H1 (cell line): Measurements from ENCODE around the gene DGKI. TPM values are rescaled to one million over a fixed set of nuclear protein-coding genes. Genes with fewer than 3 reads are reported as not detected.

Experiments
- CTCF ChIA-PET: fragments of 300-600 bp; sonication (Branson Sonifier 250); formaldehyde crosslinking; loops from one replicate; lab custom pipeline; 2021; ENCODE audit not compliant: partially characterized antibody; lab: Charles Lee
- POLR2A ChIA-PET: fragments of 300-600 bp; sonication (Branson Sonifier 250); formaldehyde crosslinking; loops from one replicate; lab custom pipeline; 2021; ENCODE audit warnings: inconsistent platforms; ENCODE audit not compliant: partially characterized antibody; lab: Charles Lee
- DNase-seq, 2 experiments: peaks; one replicate each; pipeline versions ENCODE4 v3.0.0 to v3.0.0-alpha.2; 2010 to 2022; ENCODE audit warnings: low spot score in 2 of 2, low read depth in 1 of 2, mixed read lengths in 1 of 2
- FAIRE-seq: peaks from 2 replicates; lab custom pipeline; 2011; peaks lifted over from hg19 to GRCh38; lab: Jason Lieb, UNC
- H2AFZ ChIP-seq: 2 replicates; pipeline ENCODE4 v1.8.1; 2012; ENCODE audit warnings: low read length, inconsistent platforms
- H2AK5ac ChIP-seq: 2 replicates; pipeline ENCODE4 v1.6.1; 2013; ENCODE audit warnings: low read depth, low read length
- H2BK120ac ChIP-seq: replicated peaks from 2 replicates; pipeline ENCODE3; 2013; ENCODE audit warnings: low read depth, low read length, inconsistent platforms
- H2BK12ac ChIP-seq: 2 replicates; pipeline ENCODE4 v1.6.1; 2013; ENCODE audit warnings: low read depth, low read length
- H2BK15ac ChIP-seq: 2 replicates; pipeline ENCODE4 v1.6.1; 2013; ENCODE audit warnings: low read length
- H2BK20ac ChIP-seq: 2 replicates; pipeline ENCODE4 v1.6.1; 2013; ENCODE audit warnings: low read length
- H2BK5ac ChIP-seq: 2 replicates; pipeline ENCODE4 v1.6.1; 2013; ENCODE audit warnings: low read depth, low read length
- H3K14ac ChIP-seq: 2 replicates; pipeline ENCODE4 v1.6.1; 2013; ENCODE audit warnings: inconsistent platforms; ENCODE audit not compliant: insufficient read length
- H3K18ac ChIP-seq: 2 replicates; pipeline ENCODE4 v1.6.1; 2013; ENCODE audit warnings: low read length; ENCODE audit errors: extremely low read depth
- H3K23ac ChIP-seq: 2 replicates; pipeline ENCODE4 v1.6.1; 2013; ENCODE audit warnings: inconsistent platforms; ENCODE audit not compliant: insufficient read length
- H3K23me2 ChIP-seq: 2 replicates; pipeline ENCODE4 v1.6.1; 2013; ENCODE audit warnings: low read depth, low read length
- H3K27ac ChIP-seq: 2 replicates; pipeline ENCODE4 v1.6.1; 2011; ENCODE audit warnings: low read depth, low read length, inconsistent platforms
- H3K27me3 ChIP-seq, 4 experiments: replicated peaks in 1 of 4; 1 replicate in 1 of 4; 2 replicates in 3 of 4; pipeline versions ENCODE4 v1.6.1 to v1.8.1; 2011 to 2013; ENCODE audit warnings: low read length in 3 of 4, mild to moderate bottlenecking in 3 of 4, inconsistent platforms in 2 of 4, mixed read lengths in 2 of 4, moderate library complexity in 1 of 4; ENCODE audit not compliant: control insufficient read depth in 3 of 4, insufficient read depth in 3 of 4; ENCODE audit errors: extremely low read depth in 1 of 4
- H3K36me3 ChIP-seq, 4 experiments: 2 replicates each; pipeline versions ENCODE4 v1.6.1 to v1.8.1; 2011 to 2013; ENCODE audit warnings: mild to moderate bottlenecking in 4 of 4, low read length in 3 of 4, moderate library complexity in 2 of 4, control low read depth in 1 of 4, inconsistent platforms in 1 of 4; ENCODE audit not compliant: insufficient read depth in 4 of 4, control insufficient read depth in 2 of 4
- H3K4ac ChIP-seq: replicated peaks from 2 replicates; pipeline ENCODE3; 2013; ENCODE audit warnings: low read length, low read depth, mixed read lengths, inconsistent platforms; ENCODE audit not compliant: insufficient read length
- H3K4me1 ChIP-seq, 4 experiments: replicated peaks in 1 of 4; 1 replicate in 1 of 4; 2 replicates in 3 of 4; pipeline versions ENCODE4 v1.6.1 to v1.8.1; 2011 to 2013; ENCODE audit warnings: low read length in 3 of 4, inconsistent platforms in 2 of 4, mixed read lengths in 1 of 4; ENCODE audit not compliant: insufficient read depth in 4 of 4, control insufficient read depth in 3 of 4
- H3K4me2 ChIP-seq, 2 experiments: 2 replicates each; pipeline versions ENCODE4 v1.6.1 to v1.8.1; 2011 to 2013; ENCODE audit warnings: low read depth in 2 of 2, low read length in 2 of 2, control low read depth in 1 of 2, inconsistent platforms in 1 of 2, mild to moderate bottlenecking in 1 of 2; ENCODE audit not compliant: insufficient read depth in 1 of 2
- H3K4me3 ChIP-seq, 4 experiments: fragments of 200-600, 300-600 bp in 1 of 4; sonication (generic), shearing (Covaris generic), sonication (Bioruptor Twin) in 1 of 4; 2 replicates each; pipeline versions ENCODE4 v1.5.1 to v1.8.1; 2011 to 2016; ENCODE audit warnings: low read length in 4 of 4, low read depth in 3 of 4, control low read depth in 2 of 4, inconsistent platforms in 2 of 4, mild to moderate bottlenecking in 2 of 4, mixed read lengths in 1 of 4, moderate library complexity in 1 of 4; ENCODE audit not compliant: insufficient read depth in 2 of 4; ENCODE audit errors: extremely low read depth in 1 of 4
- H3K56ac ChIP-seq: replicated peaks from 2 replicates; pipeline ENCODE3; 2013; ENCODE audit warnings: low read depth, mild to moderate bottlenecking, mixed read lengths, low read length, inconsistent platforms; ENCODE audit not compliant: insufficient read length
- H3K79me1 ChIP-seq: 2 replicates; pipeline ENCODE4 v1.6.1; 2013; ENCODE audit warnings: low read depth, low read length, control low read depth
- H3K79me2 ChIP-seq, 2 experiments: 2 replicates each; pipeline versions ENCODE4 v1.6.1 to v1.8.1; 2012 to 2013; ENCODE audit warnings: low read length in 2 of 2, mild to moderate bottlenecking in 2 of 2, inconsistent platforms in 1 of 2; ENCODE audit not compliant: insufficient read depth in 2 of 2, control insufficient read depth in 1 of 2
- H3K9ac ChIP-seq, 4 experiments: replicated peaks in 1 of 4; 1 replicate in 1 of 4; 2 replicates in 3 of 4; pipeline versions ENCODE4 v1.6.1 to v1.8.1; 2011 to 2013; ENCODE audit warnings: low read depth in 3 of 4, low read length in 3 of 4, control low read depth in 2 of 4, mild to moderate bottlenecking in 2 of 4, moderate library complexity in 2 of 4, inconsistent platforms in 1 of 4; ENCODE audit errors: extremely low read depth in 1 of 4
- H3K9me3 ChIP-seq, 2 experiments: 2 replicates each; pipeline versions ENCODE4 v1.6.1 to v1.8.1; 2012 to 2013; ENCODE audit warnings: mild to moderate bottlenecking in 2 of 2, moderate library complexity in 2 of 2, control low read depth in 1 of 2, inconsistent platforms in 1 of 2, low read depth in 1 of 2, low read length in 1 of 2, mixed read lengths in 1 of 2; ENCODE audit not compliant: insufficient read depth in 2 of 2
- H4K20me1 ChIP-seq, 2 experiments: replicated peaks in 1 of 2; 2 replicates each; pipeline versions ENCODE3 to v1.8.1; 2011 to 2013; ENCODE audit warnings: inconsistent platforms in 2 of 2, low read length in 2 of 2, mild to moderate bottlenecking in 1 of 2; ENCODE audit not compliant: insufficient read depth in 2 of 2, control insufficient read depth in 1 of 2
- H4K5ac ChIP-seq: 2 replicates; pipeline ENCODE4 v1.6.1; 2013; ENCODE audit warnings: low read length, low read depth, mixed read lengths, inconsistent platforms; ENCODE audit not compliant: insufficient read length
- H4K8ac ChIP-seq: 2 replicates; pipeline ENCODE4 v1.8.0; 2013; ENCODE audit warnings: mild to moderate bottlenecking, moderate library complexity, low read length, inconsistent platforms; ENCODE audit not compliant: insufficient read depth; ENCODE audit errors: extremely low read depth
- H4K91ac ChIP-seq: replicated peaks from 2 replicates; pipeline ENCODE3; 2013; ENCODE audit warnings: low read length, mixed read lengths, inconsistent platforms; ENCODE audit not compliant: insufficient read length
- CBX8 ChIP-seq: fragments of 300-800, 300-1000 bp; sonication (generic); IDR thresholded peaks from 2 replicates; pipeline ENCODE4 v1.7.1; 2016; ENCODE audit warnings: low read depth, low read length, borderline replicate concordance
- CEBPB ChIP-seq: IDR thresholded peaks from 2 replicates; pipeline ENCODE4 v1.6.1; 2012; ENCODE audit warnings: low read depth, low read length
- CHD2 ChIP-seq: IDR thresholded peaks from 2 replicates; pipeline ENCODE4 v1.6.1; 2012; ENCODE audit warnings: low read length, improper control_type of control experiment
- EGR1 ChIP-seq: IDR thresholded peaks from 2 replicates; pipeline ENCODE4 v1.6.1; 2011; ENCODE audit warnings: low read depth, low read length, borderline replicate concordance
- JUN ChIP-seq: IDR thresholded peaks from 2 replicates; pipeline ENCODE4 v1.6.1; 2011; ENCODE audit warnings: low read depth, mild to moderate bottlenecking, improper control_type of control experiment, low read length
- KDM4A ChIP-seq: IDR thresholded peaks from one replicate; pipeline ENCODE4 v1.7.1; 2012; ENCODE audit warnings: low read depth, mild to moderate bottlenecking, moderate library complexity, low read length, inconsistent platforms; ENCODE audit not compliant: severe bottlenecking
- PHF8 ChIP-seq: fragments of 200-600 bp; sonication (generic); conservative IDR thresholded peaks from 2 replicates; pipeline ENCODE4 v1.7.1; 2012; ENCODE audit warnings: low read depth, mild to moderate bottlenecking, inconsistent platforms, low read length, moderate library complexity
- SAP30 ChIP-seq: fragments of 300-600 bp; sonication (generic); IDR thresholded peaks from 2 replicates; pipeline ENCODE4 v1.7.1; 2012; ENCODE audit warnings: low read length, moderate library complexity, mild to moderate bottlenecking, inconsistent platforms; ENCODE audit not compliant: insufficient read depth, insufficient replicate concordance
- SIX5 ChIP-seq: IDR thresholded peaks from 2 replicates; pipeline ENCODE4 v1.6.1; 2011; ENCODE audit warnings: mild to moderate bottlenecking, low read depth, low read length
- TAF7 ChIP-seq: optimal IDR thresholded peaks from 2 replicates; pipeline ENCODE3; 2011; ENCODE audit warnings: low read depth, mild to moderate bottlenecking, inconsistent platforms, low read length, moderate library complexity, borderline replicate concordance
- WGBS, 2 experiments: shearing (Covaris generic) in 1 of 2; methylation state at CpG; one replicate each; pipeline versions ENCODE4 v1.1.6 to v1.1.7; 2013 to 2015; ENCODE audit warnings: low lambda C conversion rate in 2 of 2, mixed read lengths in 2 of 2, inconsistent platforms in 1 of 2, low coverage in 1 of 2, missing lambda C conversion rate in 1 of 2; ENCODE audit not compliant: insufficient replicate concordance in 2 of 2, insufficient coverage in 1 of 2, insufficient read length in 1 of 2; ENCODE audit errors: extremely low coverage in 1 of 2, missing lambda C conversion rate in 1 of 2; 5-methylcytosine and 5-hydroxymethylcytosine counted together
- polyA plus RNA-seq, 7 experiments: library from polyadenylated mRNA; depleted of rRNA in 3 of 7; stranded (reverse) in 5 of 7; unstranded in 2 of 7; fragments of >200 nt in 5 of 7; fragments of 200-250 nt in 2 of 7; gene quantifications; 1 replicate in 5 of 7; 2 replicates in 1 of 7; 4 replicates in 1 of 7; pipeline versions ENCODE4 v1.2.1 to v1.2.3, GENCODE V29; 2011 to 2013; ENCODE audit warnings: missing spikeins in 2 of 7, mixed read lengths in 2 of 7
- total RNA-seq: library from RNA; stranded (reverse); fragmentation: NEBNext Ultra II Directional; extraction: Animal tissue kit (Norgen Biotek cat#: 25700); gene quantifications from 2 replicates; pipeline ENCODE4 v1.2.1, GENCODE V29; 2021
- TF ChIP-seq, protein P1 (sequence below): IDR thresholded peaks from 2 replicates; pipeline ENCODE4 v1.6.1; 2012; ENCODE audit warnings: inconsistent platforms

The DGKI gene
- total and polyA plus RNA-seq, 2 of the 8 experiments (the other 6 are each of a cell fraction or from before 2014, with no cell fraction given): 0.20 to 0.71 TPM

DNA sequence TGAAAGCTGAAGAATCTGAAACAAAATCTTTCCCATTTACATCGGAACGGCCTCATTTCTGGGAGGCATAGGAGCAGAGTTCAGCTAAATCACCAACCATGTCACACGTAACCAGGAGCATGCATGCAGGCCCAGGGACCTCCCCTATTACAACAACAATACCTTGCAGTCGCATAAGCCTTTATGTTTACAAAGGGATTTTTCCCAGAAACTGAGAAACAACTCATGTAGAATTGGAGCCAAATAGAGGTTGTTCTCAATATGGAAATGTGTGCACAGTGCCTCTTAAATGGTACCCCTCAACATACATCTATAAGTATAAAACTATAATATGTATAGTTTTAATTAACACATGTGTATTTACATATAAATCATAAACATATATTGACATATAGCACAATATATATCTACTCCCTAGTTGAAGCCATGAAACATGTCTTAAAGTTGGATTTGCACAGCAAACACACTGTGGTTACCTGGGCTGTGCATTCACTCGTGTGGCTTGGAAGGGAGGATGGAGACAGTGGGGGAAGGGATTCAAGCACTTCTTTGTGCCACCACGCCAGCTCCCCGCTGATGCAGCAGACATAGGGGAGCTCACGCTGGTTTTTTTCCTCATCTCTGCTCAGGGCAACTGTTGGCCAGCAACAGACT, 35.0 kb upstream of the DGKI start:
- H3K4me3 ChIP-seq: no peak overlapping the region
- H4K8ac ChIP-seq: no peak overlapping the region
- 0 out of 7 replicates have a peak overlapping the region, but pooled peaks of 1 of the 4 experiments have one; percentile 5 for H3K9ac ChIP-seq
- H3K18ac ChIP-seq: no peak overlapping the region; the same call in 1 of the 2 replicates
- H2BK5ac ChIP-seq: 0 out of 2 replicates have a peak overlapping the region, but pooled peaks have one; percentile 25
- no peaks in the 10 kb centered on the region for H3K23me2 ChIP-seq
- no peak overlapping the region for H3K56ac ChIP-seq
- TF ChIP-seq JUN (no peak), KDM4A (no peak), PHF8 (no peak), SIX5 (no peak), CBX8 (no peak), EGR1 (no peak), CEBPB (no peak), SAP30 (no peak), CHD2 (no peak), TAF7 (no peak)
- TF ChIP-seq, protein P1, sequence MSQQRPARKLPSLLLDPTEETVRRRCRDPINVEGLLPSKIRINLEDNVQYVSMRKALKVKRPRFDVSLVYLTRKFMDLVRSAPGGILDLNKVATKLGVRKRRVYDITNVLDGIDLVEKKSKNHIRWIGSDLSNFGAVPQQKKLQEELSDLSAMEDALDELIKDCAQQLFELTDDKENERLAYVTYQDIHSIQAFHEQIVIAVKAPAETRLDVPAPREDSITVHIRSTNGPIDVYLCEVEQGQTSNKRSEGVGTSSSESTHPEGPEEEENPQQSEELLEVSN: no peak
- H3K27ac ChIP-seq: no peak overlapping the region
- no peaks in the 10 kb centered on the region for H3K79me2 ChIP-seq
- H3K27me3 ChIP-seq: no peaks in the 10 kb centered on the region
- no peak overlapping the region for H2AFZ ChIP-seq
- ChIA-PET POLR2A (interaction anchor here (0.7 kb wide), 1 partner anchor 40 kb away, joined by 3 read pairs; no protein-coding TSS in a partner anchor), CTCF (interaction anchor here (5.4 kb wide), 1 partner anchor 225 kb away, joined by 26 read pairs; no protein-coding TSS in a partner anchor)
- H4K91ac ChIP-seq: no peak overlapping the region
- 0 out of 2 replicates have a peak overlapping the region, but pooled peaks have one; percentile 45 for H2AK5ac ChIP-seq
- H4K5ac ChIP-seq: no peak overlapping the region
- H3K36me3 ChIP-seq: peaks cover 2 to 43% (median 22%) of the 10 kb centered on the region in 4 experiments
- WGBS, 2 experiments: 93% methylated on average over 8 of the region's 8 CpGs; no CpG with 5 or more reads in 1 of the 2 experiments
- H4K20me1 ChIP-seq: no peaks in the 10 kb centered on the region
- no peak for DNase-seq
- H2BK12ac ChIP-seq: peak overlapping the region; percentile 12; the same call in 1 of the 2 replicates
- H3K14ac ChIP-seq: no peak overlapping the region
- peaks cover 7 to 35% (median 24%) of the 10 kb centered on the region in 4 experiments; a peak in 5 of 7 replicates for H3K4me1 ChIP-seq
- FAIRE-seq: no peak
- H3K9me3 ChIP-seq: peaks cover 4% of the 10 kb centered on the region in 2 experiments; a peak in 3 of 4 replicates
- no peaks in the 10 kb centered on the region for H3K79me1 ChIP-seq
- no peak overlapping the region for H3K23ac ChIP-seq
- no peak overlapping the region for H3K4ac ChIP-seq
- no peak overlapping the region for H2BK20ac ChIP-seq
- no peak overlapping the region for H2BK15ac ChIP-seq
- no peak overlapping the region for H3K4me2 ChIP-seq
- H2BK120ac ChIP-seq: no peak overlapping the region
